HG03558 (cell line): ENCODE measurements around the gene IKBKE.

ENCODE experiments used
- ATAC-seq: cut with Tn5 transposase; IDR thresholded peaks from one replicate; pipeline ENCODE4 v1.9.1; 2021; ENCODE audit warnings: moderate number of reproducible peaks; ENCODE audit not compliant: unreplicated experiment; ENCODE audit errors: extremely low read depth

The IKBKE gene

GRCh38 chr1:206537141-206537540, 66.9 kb downstream of the IKBKE start:
- ATAC-seq, result no peak

DNA sequence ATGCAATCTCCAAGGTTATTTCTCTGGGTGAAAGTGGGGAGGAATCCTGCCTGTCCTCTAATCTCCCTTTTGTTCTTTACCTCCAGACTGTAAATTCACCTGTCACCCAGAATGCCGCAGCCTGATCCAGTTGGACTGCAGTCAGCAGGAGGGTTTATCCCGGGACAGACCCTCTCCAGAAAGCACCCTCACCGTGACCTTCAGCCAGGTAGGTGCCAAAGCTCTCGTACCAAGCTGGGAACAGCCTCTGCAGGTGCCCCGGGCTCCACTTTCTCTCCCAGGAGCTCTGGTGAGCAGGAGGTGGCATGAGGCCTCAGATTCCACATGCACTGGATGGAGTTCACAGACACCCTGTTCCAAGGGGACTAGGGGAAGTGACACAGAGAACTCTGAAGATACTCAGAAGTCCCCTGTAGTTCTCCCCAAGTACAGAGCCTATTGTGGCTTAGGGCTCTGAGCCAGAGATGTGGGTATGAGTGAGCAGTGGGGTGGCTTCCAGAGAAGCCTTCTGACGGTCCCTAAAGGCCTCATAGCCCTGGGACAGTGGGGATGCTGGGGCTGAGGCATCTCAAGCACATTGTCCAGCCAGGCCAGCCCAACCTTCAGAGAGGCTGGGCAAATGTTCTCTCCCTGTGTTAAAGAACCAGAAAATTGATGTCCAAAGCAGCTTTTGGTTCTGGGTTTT, 68.0 kb downstream of the IKBKE start:
- no peak for ATAC-seq

DNA sequence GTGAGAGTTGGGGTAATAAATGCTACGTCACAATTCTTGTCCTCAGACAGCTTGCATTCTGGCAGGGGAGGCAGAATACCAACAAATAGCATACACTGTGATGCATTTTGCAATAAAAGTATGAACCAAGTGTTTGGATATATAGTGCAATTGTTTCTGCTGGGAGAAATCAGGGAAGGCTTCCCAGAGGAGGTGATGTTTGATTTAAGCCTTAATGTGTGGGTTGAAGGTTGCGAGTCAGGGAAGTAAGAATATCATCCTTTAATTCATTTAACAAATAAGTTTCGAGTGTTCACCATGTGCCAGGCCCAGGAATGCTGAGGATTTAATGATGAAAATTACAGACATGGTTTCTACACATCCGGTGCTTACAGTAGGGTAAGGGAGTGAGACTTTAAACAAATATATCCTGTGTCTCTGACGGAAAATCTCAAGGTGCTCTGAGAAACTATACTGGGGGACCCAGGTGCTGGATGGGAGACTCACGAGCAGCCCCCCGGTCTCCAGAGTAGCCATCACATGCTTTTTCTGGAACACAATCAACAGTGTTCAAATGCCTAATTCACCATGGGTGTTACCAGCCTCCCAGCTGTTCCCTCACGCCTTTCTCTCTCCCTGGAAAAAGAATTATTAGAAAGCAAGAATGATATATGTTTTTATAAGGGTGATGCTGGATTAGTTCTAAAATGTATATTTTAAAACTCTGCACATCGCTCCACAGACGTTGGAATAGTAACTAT, 68.8 kb downstream of the IKBKE start:
- no peak for ATAC-seq

- ATAC-seq, result no peak
Observed at GRCh38 chr1:206540044-206540780, 69.9 kb downstream of the IKBKE start.

DNA sequence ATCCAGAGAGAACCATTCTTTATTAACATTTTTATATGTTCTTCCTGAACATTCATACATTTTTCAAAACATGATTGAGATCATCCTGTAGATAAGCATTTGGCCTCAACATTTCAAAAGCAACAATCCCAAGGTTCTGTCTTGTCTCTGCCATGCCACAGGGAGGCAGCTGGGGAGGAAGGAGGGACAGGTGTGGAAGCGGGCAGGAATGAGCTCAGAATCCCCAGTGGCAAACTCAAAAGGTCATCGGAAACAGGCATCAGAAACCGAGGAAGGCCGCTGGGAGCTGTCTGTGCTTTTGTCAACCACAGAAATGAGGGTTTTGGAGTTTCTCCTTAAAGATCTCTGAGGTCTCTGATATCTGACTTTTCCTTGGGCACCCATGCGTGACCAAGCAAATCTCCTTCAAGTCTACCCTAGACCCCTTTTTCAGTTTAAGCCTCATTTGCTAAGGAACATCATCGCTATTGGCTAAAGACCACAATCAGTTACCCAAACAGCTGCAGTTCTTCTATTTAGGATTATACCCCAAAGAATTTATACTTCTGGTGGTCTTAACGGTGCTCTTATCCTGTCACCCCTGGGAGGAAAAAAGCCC, 71.1 kb downstream of the IKBKE start:
- ATAC-seq, result no peak

DNA sequence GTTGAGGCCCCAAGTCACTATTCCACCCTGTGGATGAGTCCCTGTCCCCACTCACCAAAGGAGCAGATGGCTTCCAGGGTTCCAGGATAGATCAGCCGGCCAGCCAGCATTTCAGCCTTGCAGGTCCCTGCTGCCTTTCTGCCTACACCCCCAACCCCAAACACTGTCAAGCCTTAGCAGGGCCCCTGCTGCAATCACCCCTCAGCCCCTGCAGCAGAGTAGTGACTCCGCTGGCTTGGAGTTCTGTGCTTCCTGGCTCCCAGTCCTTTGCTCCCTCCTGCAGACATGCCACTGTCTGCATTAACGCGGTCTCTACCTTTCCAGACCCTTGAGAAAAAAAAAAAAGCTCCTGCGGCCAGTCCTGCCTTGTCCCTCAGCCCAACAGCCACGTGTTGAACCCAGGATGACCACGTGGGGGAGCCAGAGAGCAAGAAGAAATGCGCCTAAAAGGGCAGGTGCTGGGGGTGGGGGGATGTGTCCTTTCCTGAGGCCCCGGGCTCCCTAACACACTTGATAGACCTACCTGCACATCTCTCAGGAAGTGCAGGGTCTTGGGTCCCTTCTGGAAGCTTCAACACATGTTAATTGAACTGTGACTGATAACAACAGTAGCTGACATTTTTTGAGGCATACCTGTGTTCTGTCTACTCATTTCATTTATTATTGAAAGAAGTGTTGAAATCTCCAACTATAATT, 74.4 kb downstream of the IKBKE start:
- no peak for ATAC-seq

- ATAC-seq, result no peak
Observed at GRCh38 chr1:206545351-206545750, 75.1 kb downstream of the IKBKE start.
